Measurements from ENCODE around the gene PEMT.

PEMT gene

DNA sequence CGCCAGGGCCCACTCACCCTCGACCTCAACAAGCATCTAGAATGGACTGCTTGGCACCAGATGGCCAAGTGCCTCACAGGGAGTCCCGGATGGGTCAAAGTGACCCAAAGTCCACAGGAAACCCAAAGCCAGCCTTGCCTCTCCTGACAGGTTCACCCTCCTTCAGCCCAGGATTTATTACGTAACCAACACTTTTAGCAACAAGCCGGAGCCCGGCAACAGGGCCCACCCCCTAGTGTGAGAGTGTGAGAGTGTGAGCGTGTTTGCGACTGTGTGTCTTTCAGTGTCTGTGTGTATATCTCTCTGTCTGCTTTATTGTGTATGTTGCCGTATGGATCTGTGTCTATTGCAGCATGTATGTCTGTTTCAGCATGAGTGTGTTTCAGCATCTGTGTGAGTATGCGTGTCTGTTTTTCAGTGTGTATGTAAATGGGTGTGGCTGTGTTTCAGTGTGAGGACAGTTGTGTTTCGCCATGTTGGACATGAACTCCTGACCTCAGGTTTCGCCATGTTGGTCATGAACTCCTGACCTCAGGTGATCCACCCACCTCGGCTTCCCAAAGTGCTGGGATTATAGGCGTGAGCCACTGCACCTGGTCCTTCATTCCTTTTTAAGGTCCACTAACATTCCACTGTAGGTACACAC is 13.7 kb upstream of the PEMT start:
- DNase-seq, result no peak

DNA sequence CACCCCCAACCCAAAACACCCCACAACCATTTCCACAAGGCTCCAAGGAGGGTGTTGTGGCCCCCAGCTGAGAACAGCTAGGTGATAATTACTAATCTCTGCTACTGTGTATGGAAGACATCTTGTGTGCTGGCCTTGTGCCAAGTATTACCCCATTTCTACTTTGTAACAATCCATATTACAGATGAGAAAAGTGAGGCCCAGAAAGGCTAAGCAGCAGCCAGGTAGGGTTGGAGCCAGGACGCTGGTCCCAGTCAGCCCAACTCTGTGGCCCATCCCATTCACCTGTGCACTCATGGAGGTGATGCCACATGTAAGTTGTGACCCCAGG is 12.4 kb upstream of the PEMT start:
- no peak for DNase-seq

- no peak for DNase-seq
These were observed 11.8 kb upstream of the PEMT start for GRCh38 chr17:17603178-17603894.

DNA sequence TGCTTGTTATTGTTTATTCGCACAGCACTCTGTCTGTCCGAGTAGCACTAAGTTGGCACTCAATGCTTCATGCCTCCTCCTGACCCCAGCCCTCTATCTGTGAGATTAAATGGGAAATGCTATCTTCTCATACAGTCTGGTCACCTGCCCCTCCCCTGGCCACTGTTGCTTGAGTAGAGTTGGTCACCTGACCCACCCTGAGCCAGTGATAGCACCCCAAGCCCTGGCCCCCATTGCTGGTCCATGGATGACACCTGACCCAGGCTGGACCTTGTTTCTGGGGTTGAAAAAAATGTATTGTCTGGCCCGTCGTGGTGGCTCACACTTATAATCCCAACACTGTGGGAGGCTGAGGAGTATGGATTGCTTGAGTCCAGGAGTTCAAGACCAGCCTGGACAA is 8.5 kb upstream of the PEMT start:
- no peak for DNase-seq

- no peak for DNase-seq
These were observed 6.5 kb upstream of the PEMT start for GRCh38 chr17:17598003-17598402.

- DNase-seq, result no peak
These were observed 4.2 kb upstream of the PEMT start for GRCh38 chr17:17595755-17596154.

DNA sequence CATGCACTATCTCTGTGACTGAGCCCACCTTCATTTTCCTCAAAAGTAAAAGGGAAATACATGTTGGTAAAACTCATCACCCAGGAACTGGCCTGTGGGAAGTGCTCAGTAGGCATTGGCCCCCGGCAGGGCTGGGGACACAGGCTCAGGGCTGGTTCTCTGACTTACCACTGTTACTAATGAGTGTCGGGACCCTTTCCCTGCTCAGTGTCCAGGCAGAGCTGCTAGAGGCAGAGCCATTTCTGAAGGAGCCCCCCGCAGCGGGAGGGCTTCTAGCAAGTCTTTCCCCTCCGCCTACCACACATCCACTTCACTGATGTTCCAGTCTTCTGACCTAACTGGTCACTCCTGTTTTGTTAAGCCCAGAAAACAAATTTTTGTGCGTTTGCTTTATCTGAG is 1.7 kb upstream of the PEMT start:
- DNase-seq, result no peak

- DNase-seq, result no peak
These were observed 589 bp downstream of the PEMT start for GRCh38 chr17:17590883-17591354.

- no peak for DNase-seq
These were observed 1.3 kb downstream of the PEMT start for GRCh38 chr17:17590141-17590751.

GRCh38 chr17:17587614-17588337 is 3.7 kb downstream of the PEMT start:
- DNase-seq, result no peak

DNA sequence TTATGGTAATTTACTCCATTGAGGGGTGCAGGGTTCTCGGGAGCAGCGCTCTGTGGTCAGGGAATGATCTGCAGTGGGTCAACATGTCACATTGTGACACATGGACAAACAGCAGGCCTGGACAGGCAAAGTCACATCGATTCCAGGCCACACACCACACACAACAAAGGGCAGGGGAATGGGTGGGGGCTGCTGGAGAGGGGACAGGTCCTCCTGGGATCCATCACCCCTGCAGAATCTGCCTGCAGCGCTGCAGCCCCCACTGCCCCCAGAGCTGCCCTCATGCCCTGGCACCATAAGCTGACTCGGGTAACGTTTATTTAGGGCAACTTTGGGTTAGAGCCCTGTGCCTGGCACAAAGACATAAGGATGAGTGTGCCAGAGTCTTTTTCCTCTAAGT is 9.1 kb downstream of the PEMT start:
- DNase-seq, result no peak

GRCh38 chr17:17581509-17581908 is 10.0 kb downstream of the PEMT start:
- no peak for DNase-seq

GRCh38 chr17:17580662-17581470 is 10.6 kb downstream of the PEMT start:
- DNase-seq, result no peak

- DNase-seq, result no peak
These were observed 11.8 kb downstream of the PEMT start for GRCh38 chr17:17579691-17580090.

GRCh38 chr17:17577373-17577772 is 14.1 kb downstream of the PEMT start:
- no peak for DNase-seq

DNA sequence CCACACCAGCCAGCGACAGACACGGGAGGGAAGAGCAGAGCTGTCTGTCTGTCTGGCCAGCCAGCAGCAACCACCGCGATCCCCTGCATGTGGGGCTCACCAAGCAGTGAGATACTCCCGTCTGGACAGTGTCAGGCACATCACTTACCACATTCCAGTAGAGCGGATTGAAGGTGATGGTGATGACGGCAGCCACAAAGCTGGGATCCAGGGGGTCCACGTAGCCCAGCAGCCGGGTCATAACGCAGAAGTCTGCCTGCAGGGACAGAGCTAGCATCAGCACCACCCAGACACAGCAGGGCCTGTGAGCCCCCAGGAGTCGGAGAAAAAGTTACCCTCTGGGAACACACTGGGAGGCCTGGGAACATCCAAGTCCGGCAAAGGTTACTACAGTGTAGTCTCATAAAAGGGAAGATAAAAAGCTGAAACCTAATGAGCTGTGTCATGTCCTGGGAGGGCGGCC is 14.7 kb downstream of the PEMT start:
- no peak for DNase-seq

DNA sequence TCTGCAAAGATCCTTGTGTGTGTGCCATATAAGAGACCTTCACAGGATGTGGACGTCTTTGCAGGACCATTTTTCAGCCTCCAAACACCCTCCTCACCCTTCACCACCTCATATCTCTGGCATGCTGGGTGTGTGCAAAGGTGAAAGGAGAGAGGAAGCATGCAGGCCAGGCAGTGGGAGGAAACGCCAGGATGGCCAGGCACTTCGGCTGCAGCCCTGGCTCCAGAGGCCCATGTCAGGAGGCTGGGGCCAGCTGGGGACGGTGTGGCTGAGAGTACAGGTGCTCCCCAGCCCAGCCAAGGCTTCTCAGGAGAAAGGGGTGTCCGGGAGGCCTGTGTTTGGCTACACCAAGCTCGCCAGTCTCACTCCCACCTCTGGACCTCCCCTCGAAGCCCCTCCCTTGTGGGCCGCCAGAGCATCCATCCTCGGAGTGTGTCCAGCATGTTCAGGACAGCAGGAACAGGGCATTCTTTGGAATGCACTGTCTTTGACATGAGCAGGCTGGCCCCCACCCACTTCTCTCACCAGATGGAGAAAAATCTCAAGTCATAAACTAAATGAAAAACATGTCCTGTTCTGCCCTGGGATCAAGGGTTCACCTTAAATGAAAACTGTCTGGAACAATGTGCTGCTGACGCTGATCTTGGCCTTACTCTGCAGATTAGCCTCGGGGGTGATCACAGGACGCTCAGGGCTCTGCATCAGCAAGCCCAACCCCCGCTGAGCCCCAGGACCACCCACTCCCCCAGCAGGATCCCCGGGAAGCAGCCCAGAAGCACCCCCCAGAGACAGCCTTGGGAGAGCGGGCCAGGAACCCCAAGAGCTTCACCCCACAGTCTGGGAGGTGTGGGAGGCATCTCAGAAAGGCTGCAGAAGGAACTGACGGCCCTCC is 15.9 kb downstream of the PEMT start:
- DNase-seq, result no peak

GRCh38 chr17:17573912-17574311 is 17.6 kb downstream of the PEMT start:
- no peak for DNase-seq

- DNase-seq, result no peak
These were observed 19.3 kb downstream of the PEMT start for GRCh38 chr17:17572010-17572785.

- no peak for DNase-seq
These were observed 20.5 kb downstream of the PEMT start for GRCh38 chr17:17570798-17571716.

Measured in stimulated activated CD4-positive, alpha-beta T cell treated with anti-CD3 and anti-CD28 coated beads, Interleukin-4, amount 100 ng/mL, for 4 hours (primary cell).